A549 (cell line): ENCODE measurements around the gene LCOR.

Source experiments
- BHLHE40 ChIP-seq: IDR thresholded peaks from 2 replicates; pipeline ENCODE4 v1.6.1; 2012; ENCODE audit warnings: low read depth, low read length, inconsistent platforms
- CBX2 ChIP-seq: fragments of 200-600 bp; sonication (generic); IDR thresholded peaks from 2 replicates; pipeline ENCODE4 v1.6.1; 2016; ENCODE audit warnings: low read depth, mild to moderate bottlenecking, borderline replicate concordance
- CHD4 ChIP-seq: fragments of 200-600 bp; sonication (generic); IDR thresholded peaks from 2 replicates; pipeline ENCODE4 v1.6.1; 2016; ENCODE audit warnings: antibody characterized with exemption, mild to moderate bottlenecking, borderline replicate concordance
- ESRRA ChIP-seq: fragments of 150-350 bp; IDR thresholded peaks from 2 replicates; pipeline ENCODE4 v1.6.1; 2014; ENCODE audit warnings: mild to moderate bottlenecking, low read length, borderline replicate concordance
- JUN ChIP-seq, 2 experiments: fragments of >200 bp; sonication (Bioruptor Twin); formaldehyde crosslinking; IDR thresholded peaks; 2 replicates in 1 of 2; 3 replicates in 1 of 2; pipeline ENCODE4 v1.6.1; 2016 to 2017
- JUNB ChIP-seq: fragments of >200 bp; sonication (Bioruptor Twin); formaldehyde crosslinking; IDR thresholded peaks from 2 replicates; pipeline ENCODE4 v1.6.1; 2016
- KDM1A ChIP-seq: fragments of 200-600 bp; sonication (generic); IDR thresholded peaks from 2 replicates; pipeline ENCODE4 v1.6.1; 2016; ENCODE audit warnings: low read depth, mild to moderate bottlenecking
- MAFK ChIP-seq: fragments of 450-650 bp; IDR thresholded peaks from 2 replicates; pipeline ENCODE4 v1.6.1; 2014; ENCODE audit not compliant: partially characterized antibody
- POLR2A ChIP-seq: IDR thresholded peaks from 2 replicates; pipeline ENCODE4 v1.6.1; 2012; ENCODE audit warnings: mild to moderate bottlenecking, low read length
- RAD21 ChIP-seq, 2 experiments: fragments of >200 bp in 1 of 2; sonication (Bioruptor Twin) in 1 of 2; formaldehyde crosslinking in 1 of 2; IDR thresholded peaks in 1 of 2; conservative IDR thresholded peaks in 1 of 2; 2 replicates in 1 of 2; 3 replicates in 1 of 2; pipeline ENCODE4 v1.6.1; 2012 to 2018; ENCODE audit warnings: inconsistent platforms in 1 of 2
- RCOR1 ChIP-seq: fragments of 150-350 bp; IDR thresholded peaks from 2 replicates; pipeline ENCODE4 v1.6.1; 2014; ENCODE audit warnings: antibody characterized with exemption, low read length, low read depth
- SMC3 ChIP-seq: fragments of >200 bp; sonication (Bioruptor Twin); formaldehyde crosslinking; IDR thresholded peaks from 3 replicates; pipeline ENCODE4 v1.6.1; 2018; ENCODE audit warnings: inconsistent platforms
- TF ChIP-seq, protein P1 (sequence below): fragments of >200 bp; sonication (Bioruptor Twin); formaldehyde crosslinking; IDR thresholded peaks from 3 replicates; pipeline ENCODE4 v1.5.1; 2016
- TF ChIP-seq, protein P2 (sequence below): fragments of >200 bp; sonication (Bioruptor Twin); formaldehyde crosslinking; IDR thresholded peaks from 3 replicates; pipeline ENCODE4 v1.6.1; 2016

DNA sequence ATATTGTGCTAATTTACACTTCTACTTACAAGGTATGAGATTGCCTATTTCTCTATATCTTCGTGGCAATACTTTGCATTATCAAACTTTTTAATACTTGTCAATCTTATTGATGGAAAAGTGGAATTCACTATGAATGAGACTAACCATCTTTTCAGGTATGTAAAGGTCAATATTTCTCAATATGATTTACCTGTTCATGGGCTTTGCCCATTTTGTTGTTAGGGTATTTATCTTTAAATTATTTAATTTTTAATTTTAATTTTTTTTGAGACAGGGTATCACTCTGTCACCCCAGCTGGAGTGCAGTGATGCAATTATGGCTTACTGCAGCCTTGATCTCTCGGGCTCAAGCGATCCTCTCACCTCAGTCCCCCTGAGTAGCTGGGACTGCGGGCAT lies 47.8 kb upstream of the LCOR start:
- no peak for TF ChIP-seq MAFK
- TF ChIP-seq SMC3, result no peak
- TF ChIP-seq, protein P1, sequence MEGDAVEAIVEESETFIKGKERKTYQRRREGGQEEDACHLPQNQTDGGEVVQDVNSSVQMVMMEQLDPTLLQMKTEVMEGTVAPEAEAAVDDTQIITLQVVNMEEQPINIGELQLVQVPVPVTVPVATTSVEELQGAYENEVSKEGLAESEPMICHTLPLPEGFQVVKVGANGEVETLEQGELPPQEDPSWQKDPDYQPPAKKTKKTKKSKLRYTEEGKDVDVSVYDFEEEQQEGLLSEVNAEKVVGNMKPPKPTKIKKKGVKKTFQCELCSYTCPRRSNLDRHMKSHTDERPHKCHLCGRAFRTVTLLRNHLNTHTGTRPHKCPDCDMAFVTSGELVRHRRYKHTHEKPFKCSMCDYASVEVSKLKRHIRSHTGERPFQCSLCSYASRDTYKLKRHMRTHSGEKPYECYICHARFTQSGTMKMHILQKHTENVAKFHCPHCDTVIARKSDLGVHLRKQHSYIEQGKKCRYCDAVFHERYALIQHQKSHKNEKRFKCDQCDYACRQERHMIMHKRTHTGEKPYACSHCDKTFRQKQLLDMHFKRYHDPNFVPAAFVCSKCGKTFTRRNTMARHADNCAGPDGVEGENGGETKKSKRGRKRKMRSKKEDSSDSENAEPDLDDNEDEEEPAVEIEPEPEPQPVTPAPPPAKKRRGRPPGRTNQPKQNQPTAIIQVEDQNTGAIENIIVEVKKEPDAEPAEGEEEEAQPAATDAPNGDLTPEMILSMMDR, result no peak
- no peak for TF ChIP-seq POLR2A
- TF ChIP-seq RAD21 (conservative IDR thresholded peaks at IDR 0.05 in 1 of 2, IDR thresholded peaks at IDR 0.05 in 1 of 2), result no peak
- TF ChIP-seq CHD4, result no peak
- TF ChIP-seq, protein P2, sequence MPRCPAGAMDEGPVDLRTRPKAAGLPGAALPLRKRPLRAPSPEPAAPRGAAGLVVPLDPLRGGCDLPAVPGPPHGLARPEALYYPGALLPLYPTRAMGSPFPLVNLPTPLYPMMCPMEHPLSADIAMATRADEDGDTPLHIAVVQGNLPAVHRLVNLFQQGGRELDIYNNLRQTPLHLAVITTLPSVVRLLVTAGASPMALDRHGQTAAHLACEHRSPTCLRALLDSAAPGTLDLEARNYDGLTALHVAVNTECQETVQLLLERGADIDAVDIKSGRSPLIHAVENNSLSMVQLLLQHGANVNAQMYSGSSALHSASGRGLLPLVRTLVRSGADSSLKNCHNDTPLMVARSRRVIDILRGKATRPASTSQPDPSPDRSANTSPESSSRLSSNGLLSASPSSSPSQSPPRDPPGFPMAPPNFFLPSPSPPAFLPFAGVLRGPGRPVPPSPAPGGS, result no peak
- TF ChIP-seq JUNB, result no peak
- no peak for TF ChIP-seq CBX2
- no peak for TF ChIP-seq ESRRA
- TF ChIP-seq RCOR1, result no peak
- no peak for TF ChIP-seq BHLHE40
- TF ChIP-seq KDM1A, result no peak
- no peak for TF ChIP-seq JUN (IDR thresholded peaks at IDR 0.05)
